H9 (cell line): Measurements from ENCODE around the gene MICAL2. TPM values are rescaled to one million over a fixed set of nuclear protein-coding genes. Genes with fewer than 3 reads are reported as not detected.
"Not testable (repeated sequence)": the region's sequence is repeated elsewhere in the genome, so short reads cannot be mapped to it uniquely, and the experiment has no call there.

Source experiments
- DNase-seq: peaks from one replicate; pipeline ENCODE4 v3.0.0-alpha.2; 2017
- H2AFZ ChIP-seq: one replicate; pipeline ENCODE4 v1.6.1; 2013; ENCODE audit warnings: mild to moderate bottlenecking, low read length, control low read depth, moderate library complexity
- H2AK5ac ChIP-seq: 2 replicates; pipeline ENCODE4 v1.6.1; 2013; ENCODE audit warnings: low read length, control low read depth, mixed read lengths; ENCODE audit not compliant: insufficient read length
- H2BK120ac ChIP-seq: one replicate; pipeline ENCODE4 v1.6.1; 2013; ENCODE audit warnings: low read depth, mild to moderate bottlenecking, low read length, control low read depth, inconsistent platforms; ENCODE audit not compliant: poor library complexity, severe bottlenecking
- H2BK12ac ChIP-seq: 2 replicates; pipeline ENCODE4 v1.6.1; 2013; ENCODE audit warnings: low read length, control low read depth, mixed read lengths, low read depth; ENCODE audit not compliant: insufficient read length
- H2BK15ac ChIP-seq: 2 replicates; pipeline ENCODE4 v1.6.1; 2013; ENCODE audit warnings: low read depth, low read length, control low read depth
- H2BK20ac ChIP-seq: one replicate; pipeline ENCODE4 v1.6.1; 2013; ENCODE audit warnings: low read depth, mild to moderate bottlenecking, low read length, control low read depth, inconsistent platforms; ENCODE audit not compliant: poor library complexity, severe bottlenecking
- H2BK5ac ChIP-seq: 2 replicates; pipeline ENCODE4 v1.6.1; 2013; ENCODE audit warnings: low read length, control low read depth, mixed read lengths; ENCODE audit not compliant: insufficient read length
- H3K14ac ChIP-seq: 2 replicates; pipeline ENCODE4 v1.6.1; 2013; ENCODE audit warnings: low read length, control low read depth; ENCODE audit not compliant: insufficient read depth
- H3K18ac ChIP-seq: 2 replicates; pipeline ENCODE4 v1.6.1; 2013; ENCODE audit warnings: low read depth, mild to moderate bottlenecking, mixed read lengths, low read length, control low read depth; ENCODE audit not compliant: insufficient read length
- H3K23ac ChIP-seq: 2 replicates; pipeline ENCODE4 v1.6.1; 2013; ENCODE audit warnings: low read length, control low read depth, mixed read lengths, low read depth; ENCODE audit not compliant: insufficient read length
- H3K23me2 ChIP-seq: 2 replicates; pipeline ENCODE4 v1.6.1; 2013; ENCODE audit warnings: low read depth, mild to moderate bottlenecking, mixed read lengths, low read length, control low read depth; ENCODE audit not compliant: insufficient read length, poor library complexity, severe bottlenecking
- H3K27ac ChIP-seq: 2 replicates; pipeline ENCODE4 v1.5.1; 2013; ENCODE audit warnings: low read length, control low read depth, mixed read lengths, low read depth; ENCODE audit not compliant: insufficient read length
- H3K27me3 ChIP-seq: 2 replicates; pipeline ENCODE4 v1.6.1; 2013; ENCODE audit warnings: low read length, control low read depth, inconsistent platforms; ENCODE audit not compliant: insufficient read depth
- H3K4ac ChIP-seq: 2 replicates; pipeline ENCODE4 v1.6.1; 2013; ENCODE audit warnings: low read depth, mild to moderate bottlenecking, control low read depth, inconsistent platforms, low read length, moderate library complexity
- H3K4me1 ChIP-seq: 2 replicates; pipeline ENCODE4 v1.6.1; 2013; ENCODE audit warnings: low read length, control low read depth, inconsistent platforms; ENCODE audit not compliant: insufficient read depth
- H3K4me2 ChIP-seq: 2 replicates; pipeline ENCODE4 v1.6.1; 2013; ENCODE audit warnings: low read length, control low read depth, mixed read lengths; ENCODE audit not compliant: insufficient read length, insufficient read depth
- H3K56ac ChIP-seq: 2 replicates; pipeline ENCODE4 v1.6.1; 2013; ENCODE audit warnings: low read depth, mild to moderate bottlenecking, mixed read lengths, low read length, control low read depth; ENCODE audit not compliant: insufficient read length
- H3K79me1 ChIP-seq: 2 replicates; pipeline ENCODE4 v1.6.1; 2013; ENCODE audit warnings: low read depth, mild to moderate bottlenecking, moderate library complexity, low read length, control low read depth, inconsistent platforms; ENCODE audit not compliant: insufficient read depth, poor library complexity, severe bottlenecking
- H3K79me2 ChIP-seq: 2 replicates; pipeline ENCODE4 v1.6.1; 2013; ENCODE audit warnings: low read length, control low read depth, inconsistent platforms; ENCODE audit not compliant: insufficient read depth
- H3K9ac ChIP-seq: 2 replicates; pipeline ENCODE4 v1.6.1; 2013; ENCODE audit warnings: low read length, control low read depth, mixed read lengths; ENCODE audit not compliant: insufficient read length; ENCODE audit errors: extremely low read depth
- H3K9me3 ChIP-seq: one replicate; pipeline ENCODE4 v1.6.1; 2013; ENCODE audit warnings: low read depth, low read length, inconsistent platforms; ENCODE audit not compliant: control insufficient read depth
- H3T11ph ChIP-seq: one replicate; pipeline ENCODE4 v1.6.1; 2013; ENCODE audit warnings: mild to moderate bottlenecking, low read length, control low read depth, inconsistent platforms
- H4K20me1 ChIP-seq: one replicate; pipeline ENCODE4 v1.6.1; 2013; ENCODE audit not compliant: control insufficient read depth, insufficient read length, insufficient read depth
- H4K5ac ChIP-seq: 2 replicates; pipeline ENCODE4 v1.6.1; 2013; ENCODE audit warnings: low read depth, mild to moderate bottlenecking, mixed read lengths, low read length, control low read depth; ENCODE audit not compliant: insufficient read length
- H4K8ac ChIP-seq: replicated peaks from 2 replicates; pipeline ENCODE4 v1.6.1; 2013; ENCODE audit warnings: low read length, control low read depth, mixed read lengths, low read depth; ENCODE audit not compliant: insufficient read length
- H4K91ac ChIP-seq: 2 replicates; pipeline ENCODE4 v1.6.1; 2013; ENCODE audit warnings: low read depth, mild to moderate bottlenecking, moderate library complexity, mixed read lengths, low read length, control low read depth; ENCODE audit not compliant: insufficient read length
- H3K27ac Mint-ChIP-seq, 3 experiments: 2 replicates in 2 of 3; 3 replicates in 1 of 3; pipeline ENCODE4 v1.8.0; 2020 to 2021; ENCODE audit warnings: mixed read lengths in 3 of 3, mild to moderate bottlenecking in 1 of 3, moderate library complexity in 1 of 3
- H3K27me3 Mint-ChIP-seq: 2 replicates; pipeline ENCODE4 v1.8.0; 2021; ENCODE audit warnings: low read depth, mild to moderate bottlenecking, moderate library complexity, mixed read lengths
- H3K36me3 Mint-ChIP-seq, 3 experiments: 2 replicates in 2 of 3; 3 replicates in 1 of 3; pipeline ENCODE4 v1.8.0; 2020 to 2021; ENCODE audit warnings: low read depth in 3 of 3, mixed read lengths in 3 of 3; ENCODE audit not compliant: insufficient read depth in 1 of 3
- H3K4me1 Mint-ChIP-seq, 2 experiments: 2 replicates each; pipeline ENCODE4 v1.8.0; 2020; ENCODE audit warnings: mixed read lengths in 2 of 2
- H3K4me3 Mint-ChIP-seq, 2 experiments: 2 replicates in 1 of 2; 3 replicates in 1 of 2; pipeline ENCODE4 v1.8.0; 2020 to 2021; ENCODE audit warnings: mild to moderate bottlenecking in 2 of 2, mixed read lengths in 2 of 2, moderate library complexity in 1 of 2
- H3K9me3 Mint-ChIP-seq, 2 experiments: 2 replicates in 1 of 2; 3 replicates in 1 of 2; pipeline ENCODE4 v1.8.0; 2020; ENCODE audit warnings: mild to moderate bottlenecking in 2 of 2, mixed read lengths in 2 of 2, moderate library complexity in 1 of 2
- CTCF ChIP-seq: fragments of 200-600 bp; sonication (generic); conservative IDR thresholded peaks from 3 replicates; pipeline ENCODE4 v1.8.0; 2021; ENCODE audit warnings: antibody characterized with exemption, mild to moderate bottlenecking
- WGBS: extraction: QIAGEN DNeasy Blood & Tissue Kit; methylation state at CpG from one replicate; pipeline ENCODE4 v1.1.7; 2013; ENCODE audit warnings: missing lambda C conversion rate, low lambda C conversion rate, mixed read lengths; ENCODE audit not compliant: insufficient read length; ENCODE audit errors: extremely low coverage; 5-methylcytosine and 5-hydroxymethylcytosine counted together
- total RNA-seq: library from RNA; stranded (reverse); gene quantifications from 2 replicates; pipeline ENCODE4 v1.2.1, GENCODE V29; 2021

The MICAL2 gene
- total RNA-seq, 1 experiment from 2014 or later, result 4.7 TPM

GRCh38 chr11:12144330-12145174 lies 34.2 kb downstream of the MICAL2 start:
- H2BK5ac ChIP-seq, result no peak overlapping the region
- no peak overlapping the region for H3K4ac ChIP-seq

DNA sequence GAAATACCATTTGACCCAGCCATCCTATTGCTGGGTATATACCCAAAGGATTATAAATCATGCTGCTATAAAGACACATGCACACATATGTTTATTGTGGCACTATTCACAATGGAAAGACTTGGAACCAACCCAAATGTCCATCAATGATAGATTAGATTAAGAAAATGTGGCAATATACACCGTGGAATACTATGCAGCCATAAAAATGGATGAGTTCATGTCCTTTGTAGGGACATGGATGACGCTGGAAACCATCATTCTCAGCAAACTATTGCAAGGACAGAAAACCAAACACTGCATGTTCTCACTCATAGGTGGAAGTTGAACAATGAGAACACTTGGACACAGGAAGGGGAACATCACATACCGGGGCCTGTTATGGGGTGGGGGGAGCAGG lies 36.3 kb downstream of the MICAL2 start:
- not testable (repeated sequence) for H4K8ac ChIP-seq, H3K79me1 ChIP-seq, H3K79me2 ChIP-seq, H3K18ac ChIP-seq, H3K27ac Mint-ChIP-seq, H2BK12ac ChIP-seq, H3K4ac ChIP-seq, H3K56ac ChIP-seq, H3K4me1 ChIP-seq, DNase-seq, H3K4me2 ChIP-seq, H3T11ph ChIP-seq, H2BK20ac ChIP-seq, H3K4me3 Mint-ChIP-seq, H3K27ac ChIP-seq, H3K14ac ChIP-seq, H2BK120ac ChIP-seq, H2BK15ac ChIP-seq, H4K91ac ChIP-seq, H2AK5ac ChIP-seq, H3K9me3 Mint-ChIP-seq, H3K36me3 Mint-ChIP-seq, H2AFZ ChIP-seq, H3K27me3 Mint-ChIP-seq, H4K20me1 ChIP-seq, H4K5ac ChIP-seq, H3K4me1 Mint-ChIP-seq, H3K23me2 ChIP-seq, H3K23ac ChIP-seq, H3K27me3 ChIP-seq, H2BK5ac ChIP-seq, H3K9ac ChIP-seq, H3K9me3 ChIP-seq
- no CpG with 5 or more reads among the region's 3 CpGs for WGBS

More at GRCh38 chr11:12144330-12145174, 34.2 kb downstream of the MICAL2 start:
- Mint-ChIP-seq H3K27ac (no peak overlapping the region), H3K27me3 (peaks cover 2% of the 10 kb centered on the region; the same call in 1 of the 2 replicates), H3K4me3 (no peak overlapping the region), H3K36me3 (no peaks in the 10 kb centered on the region), H3K9me3 (no peaks in the 10 kb centered on the region), H3K4me1 (no peaks in the 10 kb centered on the region)
- H2BK120ac ChIP-seq, result no peak overlapping the region
- no peak overlapping the region for H3K14ac ChIP-seq
- H2AK5ac ChIP-seq, result no peak overlapping the region
- no peak overlapping the region for H4K91ac ChIP-seq
- H3K27me3 ChIP-seq, result no peaks in the 10 kb centered on the region
- no peak overlapping the region for H4K5ac ChIP-seq
- no peaks in the 10 kb centered on the region for H3K9me3 ChIP-seq
- no peak overlapping the region for H2BK20ac ChIP-seq
- H3K79me2 ChIP-seq, result no peaks in the 10 kb centered on the region
- H3K4me1 ChIP-seq, result no peaks in the 10 kb centered on the region
- no peaks in the 10 kb centered on the region for H4K20me1 ChIP-seq
- no peak for DNase-seq
- no peak overlapping the region for H4K8ac ChIP-seq
- H2AFZ ChIP-seq, result no peak overlapping the region
- H3K23me2 ChIP-seq, result no peaks in the 10 kb centered on the region
- H2BK12ac ChIP-seq, result no peak overlapping the region
- TF ChIP-seq CTCF, result no peak
- no peak overlapping the region for H2BK15ac ChIP-seq
- H3K27ac ChIP-seq, result no peak overlapping the region
- no peak overlapping the region for H3K9ac ChIP-seq
- H3T11ph ChIP-seq, result no peak overlapping the region
- no peak overlapping the region for H3K18ac ChIP-seq
- no CpG with 5 or more reads among the region's 11 CpGs for whole genome bisulfite sequencing
- H3K79me1 ChIP-seq, result no peaks in the 10 kb centered on the region
- no peak overlapping the region for H3K56ac ChIP-seq
- H3K23ac ChIP-seq, result no peak overlapping the region
- no peak overlapping the region for H3K4me2 ChIP-seq
